Left ventricle myocardium inferior (tissue), 1 donor: ENCODE results near the gene GRK1. TPM values are rescaled to one million over a fixed set of nuclear protein-coding genes. Genes with fewer than 3 reads are reported as not detected.

ENCODE experiments used
- DNase-seq: peaks from one replicate; pipeline ENCODE4 v3.0.0-alpha.2; 2020
- H3K27ac ChIP-seq: fragments of 200-600 bp; replicated peaks from 2 replicates; pipeline ENCODE4 v1.8.0; 2021
- H3K27me3 ChIP-seq: fragments of 200-600 bp; 2 replicates; pipeline ENCODE4 v1.8.0; 2021; ENCODE audit warnings: low read depth
- H3K36me3 ChIP-seq: fragments of 200-600 bp; 2 replicates; pipeline ENCODE4 v1.8.0; 2021
- H3K4me1 ChIP-seq: fragments of 200-600 bp; 2 replicates; pipeline ENCODE4 v1.8.0; 2021
- H3K4me3 ChIP-seq: fragments of 200-600 bp; 2 replicates; pipeline ENCODE4 v1.8.0; 2021; ENCODE audit warnings: mild to moderate bottlenecking, moderate library complexity
- H3K9me3 ChIP-seq: fragments of 200-600 bp; replicated peaks from 2 replicates; pipeline ENCODE4 v1.8.0; 2021
- CTCF ChIP-seq: fragments of 200-600 bp; IDR thresholded peaks from 2 replicates; pipeline ENCODE4 v1.8.0; 2021; ENCODE audit warnings: antibody characterized with exemption, mild to moderate bottlenecking, borderline replicate concordance
- intact Hi-C: fragments of 100-400 bp; cut with micrococcal nuclease; formaldehyde crosslinking; loops from one replicate; pipeline ENCODE4 v1.11.0; 2022
- total RNA-seq: library from RNA; stranded (reverse); fragmentation: NEBNext Ultra II Directional; extraction: Animal tissue kit (Norgen Biotek cat#: 25700); gene quantifications from one replicate; pipeline ENCODE4 v1.2.1, GENCODE V29; 2021
- donor health status: DM: no; HTN: yes; CAD: no; lungs with severe emphysema.

GRK1 gene
- total RNA-seq, 1 donor from 2014 or later = 0.85 TPM

- DNase-seq = peak; percentile 8
- no peak for TF ChIP-seq CTCF
- no peaks in the 10 kb centered on the region for H3K4me1 ChIP-seq
- no peaks in the 10 kb centered on the region for H3K9me3 ChIP-seq
- no peak overlapping the region for H3K27ac ChIP-seq
- no peaks in the 10 kb centered on the region for H3K27me3 ChIP-seq
- peaks cover 89% of the 10 kb centered on the region for H3K36me3 ChIP-seq
- intact Hi-C loops = no loop called here
- H3K4me3 ChIP-seq = no peak overlapping the region
These were observed 32.0 kb upstream of the GRK1 start for GRCh38 chr13:113635048-113635420.

GRCh38 chr13:113635709-113636108, 31.3 kb upstream of the GRK1 start:
- Histone ChIP-seq H3K36me3 (peaks cover 96% of the 10 kb centered on the region), H3K27me3 (no peaks in the 10 kb centered on the region), H3K4me3 (no peak overlapping the region), H3K27ac (no peak overlapping the region), H3K9me3 (no peaks in the 10 kb centered on the region), H3K4me1 (no peaks in the 10 kb centered on the region)
- TF ChIP-seq CTCF = no peak
- DNase-seq = peak; percentile 10
- intact Hi-C loops = no loop called here

DNA sequence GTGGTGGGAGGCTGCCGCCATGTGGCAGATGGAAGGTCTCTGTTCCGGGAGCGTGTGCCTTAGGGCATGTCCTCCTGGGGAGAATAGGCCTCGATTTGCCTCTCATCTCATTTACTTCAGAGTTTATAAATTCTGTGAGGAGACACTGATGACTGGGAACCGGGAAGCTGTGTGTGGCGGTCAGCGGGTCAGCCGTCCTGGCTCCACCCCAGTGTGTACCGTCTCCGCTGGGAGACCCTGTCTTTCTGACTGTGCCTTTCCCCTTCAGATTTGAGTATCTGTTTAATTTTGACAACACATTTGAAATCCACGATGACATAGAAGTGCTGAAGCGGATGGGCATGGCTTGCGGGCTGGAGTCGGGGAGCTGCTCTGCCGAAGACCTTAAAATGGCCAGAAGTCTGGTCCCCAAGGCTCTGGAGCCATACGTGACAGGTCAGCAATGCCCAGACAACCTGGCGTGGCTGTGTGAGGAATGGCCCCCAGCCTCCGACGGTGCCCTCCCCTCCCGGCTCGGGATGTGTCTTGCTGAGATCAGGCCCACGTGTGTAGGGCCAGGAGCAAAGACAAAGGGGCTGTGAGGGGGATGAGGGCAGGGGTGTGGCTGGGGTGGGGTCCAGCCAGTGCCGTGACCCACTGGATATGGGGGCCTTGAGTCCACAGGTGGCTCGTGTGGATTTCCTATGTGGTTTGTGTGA, 30.6 kb upstream of the GRK1 start:
- Histone ChIP-seq H3K4me1 (no peaks in the 10 kb centered on the region), H3K27ac (no peak overlapping the region), H3K9me3 (no peaks in the 10 kb centered on the region), H3K27me3 (no peaks in the 10 kb centered on the region), H3K4me3 (no peak overlapping the region), H3K36me3 (peaks cover 95% of the 10 kb centered on the region)
- DNase-seq = peak; percentile 1
- TF ChIP-seq CTCF = no peak
- intact Hi-C loops = no loop called here

- no peak for TF ChIP-seq CTCF
- Histone ChIP-seq H3K27ac (no peak overlapping the region), H3K4me3 (no peak overlapping the region), H3K9me3 (no peaks in the 10 kb centered on the region), H3K4me1 (no peaks in the 10 kb centered on the region), H3K27me3 (no peaks in the 10 kb centered on the region), H3K36me3 (peaks cover 88% of the 10 kb centered on the region)
- intact Hi-C loops = no loop called here
- DNase-seq = peak; percentile 10
These were observed 29.5 kb upstream of the GRK1 start for GRCh38 chr13:113637262-113638160.

- H3K9me3 ChIP-seq = no peaks in the 10 kb centered on the region
- DNase-seq = peak; percentile 8
- H3K27me3 ChIP-seq = no peaks in the 10 kb centered on the region
- no peak overlapping the region for H3K4me3 ChIP-seq
- H3K27ac ChIP-seq = no peak overlapping the region
- intact Hi-C loops = no loop called here
- no peak for TF ChIP-seq CTCF
- no peaks in the 10 kb centered on the region for H3K4me1 ChIP-seq
- H3K36me3 ChIP-seq = peaks cover 81% of the 10 kb centered on the region
These were observed 28.8 kb upstream of the GRK1 start for GRCh38 chr13:113638173-113638746.
